WTC11 (cell line): ENCODE results near the gene RSRC1.

Experiments
- FOXP4 ChIP-seq: sonication (generic); formaldehyde crosslinking; IDR thresholded peaks from 2 replicates; pipeline ENCODE4 v1.8.0; 2022; ENCODE audit warnings: mild to moderate bottlenecking, missing genetic modification reagents
- RELA ChIP-seq: sonication (generic); formaldehyde crosslinking; IDR thresholded peaks from 2 replicates; pipeline ENCODE4 v1.8.1; 2022; ENCODE audit warnings: missing genetic modification reagents, mild to moderate bottlenecking, borderline replicate concordance
- SMAD3 ChIP-seq: sonication (generic); formaldehyde crosslinking; IDR thresholded peaks from 2 replicates; pipeline ENCODE4 v1.8.0; 2022; ENCODE audit warnings: missing genetic modification reagents, mild to moderate bottlenecking, borderline replicate concordance
- ZNF121 ChIP-seq: sonication (generic); formaldehyde crosslinking; IDR thresholded peaks from 2 replicates; pipeline ENCODE4 v1.8.0; 2023; ENCODE audit warnings: missing genetic modification reagents
- TF ChIP-seq, protein P1 (sequence below): sonication (generic); formaldehyde crosslinking; IDR thresholded peaks from 2 replicates; pipeline ENCODE4 v1.8.0; 2022; ENCODE audit warnings: missing genetic modification reagents
- TF ChIP-seq, protein P2 (sequence below): sonication (generic); formaldehyde crosslinking; IDR thresholded peaks from 2 replicates; pipeline ENCODE4 v1.8.0; 2022; ENCODE audit warnings: mild to moderate bottlenecking, missing genetic modification reagents

DNA sequence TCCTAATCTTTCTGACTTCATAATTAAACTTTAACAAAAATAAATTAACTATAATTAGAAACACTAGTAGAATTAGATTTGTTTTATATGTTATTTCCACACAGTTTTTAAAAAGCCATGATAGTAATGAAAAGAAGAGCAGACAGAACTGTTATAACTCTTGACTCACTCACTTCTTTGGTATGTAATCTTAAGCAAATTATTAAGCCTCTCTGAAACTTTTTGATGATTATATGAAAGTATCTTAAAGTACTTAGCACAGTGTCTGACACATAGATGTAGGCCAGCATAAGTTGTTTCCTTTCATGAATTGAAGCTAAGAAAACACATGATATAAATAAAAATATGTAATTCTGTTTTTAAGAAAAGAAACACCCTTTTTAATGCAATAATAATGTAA, 337.5 kb downstream of the RSRC1 start:
- TF ChIP-seq, protein P1, sequence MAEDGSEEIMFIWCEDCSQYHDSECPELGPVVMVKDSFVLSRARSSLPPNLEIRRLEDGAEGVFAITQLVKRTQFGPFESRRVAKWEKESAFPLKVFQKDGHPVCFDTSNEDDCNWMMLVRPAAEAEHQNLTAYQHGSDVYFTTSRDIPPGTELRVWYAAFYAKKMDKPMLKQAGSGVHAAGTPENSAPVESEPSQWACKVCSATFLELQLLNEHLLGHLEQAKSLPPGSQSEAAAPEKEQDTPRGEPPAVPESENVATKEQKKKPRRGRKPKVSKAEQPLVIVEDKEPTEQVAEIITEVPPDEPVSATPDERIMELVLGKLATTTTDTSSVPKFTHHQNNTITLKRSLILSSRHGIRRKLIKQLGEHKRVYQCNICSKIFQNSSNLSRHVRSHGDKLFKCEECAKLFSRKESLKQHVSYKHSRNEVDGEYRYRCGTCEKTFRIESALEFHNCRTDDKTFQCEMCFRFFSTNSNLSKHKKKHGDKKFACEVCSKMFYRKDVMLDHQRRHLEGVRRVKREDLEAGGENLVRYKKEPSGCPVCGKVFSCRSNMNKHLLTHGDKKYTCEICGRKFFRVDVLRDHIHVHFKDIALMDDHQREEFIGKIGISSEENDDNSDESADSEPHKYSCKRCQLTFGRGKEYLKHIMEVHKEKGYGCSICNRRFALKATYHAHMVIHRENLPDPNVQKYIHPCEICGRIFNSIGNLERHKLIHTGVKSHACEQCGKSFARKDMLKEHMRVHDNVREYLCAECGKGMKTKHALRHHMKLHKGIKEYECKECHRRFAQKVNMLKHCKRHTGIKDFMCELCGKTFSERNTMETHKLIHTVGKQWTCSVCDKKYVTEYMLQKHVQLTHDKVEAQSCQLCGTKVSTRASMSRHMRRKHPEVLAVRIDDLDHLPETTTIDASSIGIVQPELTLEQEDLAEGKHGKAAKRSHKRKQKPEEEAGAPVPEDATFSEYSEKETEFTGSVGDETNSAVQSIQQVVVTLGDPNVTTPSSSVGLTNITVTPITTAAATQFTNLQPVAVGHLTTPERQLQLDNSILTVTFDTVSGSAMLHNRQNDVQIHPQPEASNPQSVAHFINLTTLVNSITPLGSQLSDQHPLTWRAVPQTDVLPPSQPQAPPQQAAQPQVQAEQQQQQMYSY: no peak
- TF ChIP-seq, protein P2, sequence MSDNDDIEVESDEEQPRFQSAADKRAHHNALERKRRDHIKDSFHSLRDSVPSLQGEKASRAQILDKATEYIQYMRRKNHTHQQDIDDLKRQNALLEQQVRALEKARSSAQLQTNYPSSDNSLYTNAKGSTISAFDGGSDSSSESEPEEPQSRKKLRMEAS (CRISPR knock-in tag): no peak
- TF ChIP-seq RELA (CRISPR knock-in tag): no peak
- no peak for TF ChIP-seq ZNF121 (CRISPR knock-in tag)
- no peak for TF ChIP-seq FOXP4 (CRISPR knock-in tag)
- TF ChIP-seq SMAD3 (CRISPR knock-in tag): no peak
